Astrocyte of the spinal cord (primary cell): Measurements from ENCODE around the gene POU4F1.

Source experiments
- DNase-seq: peaks from one replicate; pipeline ENCODE4 v3.0.0; 2011; ENCODE audit warnings: low read depth, low spot score
- H3K4me3 ChIP-seq: 2 replicates; pipeline ENCODE4 v1.5.1; 2011; ENCODE audit warnings: low read depth, mild to moderate bottlenecking, low read length, moderate library complexity
- in situ Hi-C: cut with HindIII; loops from 2 replicates; pipeline ENCODE4 v1.10.0; 2017; ENCODE audit warnings: low sequenced_read_pairs
- TF ChIP-seq, protein P1 (sequence below): IDR thresholded peaks from 2 replicates; pipeline ENCODE4 v1.5.1; 2012; ENCODE audit warnings: low read depth, mild to moderate bottlenecking, low read length, inconsistent platforms

POU4F1 gene

DNA sequence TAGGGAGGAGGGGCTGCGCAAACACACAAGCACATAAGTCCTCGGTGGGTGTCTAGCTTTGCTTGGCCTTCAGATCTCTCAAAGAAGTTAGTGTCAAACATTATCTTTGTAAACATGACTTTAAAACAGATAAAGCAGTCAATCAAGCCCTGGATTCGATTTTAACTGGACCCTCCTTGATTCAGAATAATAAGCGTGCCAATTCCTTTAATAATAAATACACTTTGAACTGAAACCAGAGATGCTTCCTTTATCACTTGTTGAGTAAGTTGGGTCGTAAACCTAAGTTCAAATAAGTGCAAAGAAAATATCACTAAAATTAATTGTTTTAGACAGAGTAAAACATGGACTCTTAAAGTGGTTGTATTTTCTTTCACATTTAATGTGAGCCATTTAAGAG is 30.9 kb downstream of the POU4F1 start:
- in situ Hi-C loops = no loop called here

GRCh38 chr13:78569029-78569428 is 34.3 kb downstream of the POU4F1 start:
- H3K4me3 ChIP-seq = no peak overlapping the region
- no peak for DNase-seq
- TF ChIP-seq, protein P1, sequence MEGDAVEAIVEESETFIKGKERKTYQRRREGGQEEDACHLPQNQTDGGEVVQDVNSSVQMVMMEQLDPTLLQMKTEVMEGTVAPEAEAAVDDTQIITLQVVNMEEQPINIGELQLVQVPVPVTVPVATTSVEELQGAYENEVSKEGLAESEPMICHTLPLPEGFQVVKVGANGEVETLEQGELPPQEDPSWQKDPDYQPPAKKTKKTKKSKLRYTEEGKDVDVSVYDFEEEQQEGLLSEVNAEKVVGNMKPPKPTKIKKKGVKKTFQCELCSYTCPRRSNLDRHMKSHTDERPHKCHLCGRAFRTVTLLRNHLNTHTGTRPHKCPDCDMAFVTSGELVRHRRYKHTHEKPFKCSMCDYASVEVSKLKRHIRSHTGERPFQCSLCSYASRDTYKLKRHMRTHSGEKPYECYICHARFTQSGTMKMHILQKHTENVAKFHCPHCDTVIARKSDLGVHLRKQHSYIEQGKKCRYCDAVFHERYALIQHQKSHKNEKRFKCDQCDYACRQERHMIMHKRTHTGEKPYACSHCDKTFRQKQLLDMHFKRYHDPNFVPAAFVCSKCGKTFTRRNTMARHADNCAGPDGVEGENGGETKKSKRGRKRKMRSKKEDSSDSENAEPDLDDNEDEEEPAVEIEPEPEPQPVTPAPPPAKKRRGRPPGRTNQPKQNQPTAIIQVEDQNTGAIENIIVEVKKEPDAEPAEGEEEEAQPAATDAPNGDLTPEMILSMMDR = no peak
- in situ Hi-C loops = no loop called here

More for the DNA sequence above, 30.9 kb downstream of the POU4F1 start:
- DNase-seq = no peak
- TF ChIP-seq, protein P1 = no peak
- H3K4me3 ChIP-seq = no peak overlapping the region

- in situ Hi-C loops = no loop called here
- TF ChIP-seq, protein P1 = no peak
- no peak overlapping the region for H3K4me3 ChIP-seq
- no peak for DNase-seq
These were observed 36.7 kb downstream of the POU4F1 start for GRCh38 chr13:78566631-78567030.

DNA sequence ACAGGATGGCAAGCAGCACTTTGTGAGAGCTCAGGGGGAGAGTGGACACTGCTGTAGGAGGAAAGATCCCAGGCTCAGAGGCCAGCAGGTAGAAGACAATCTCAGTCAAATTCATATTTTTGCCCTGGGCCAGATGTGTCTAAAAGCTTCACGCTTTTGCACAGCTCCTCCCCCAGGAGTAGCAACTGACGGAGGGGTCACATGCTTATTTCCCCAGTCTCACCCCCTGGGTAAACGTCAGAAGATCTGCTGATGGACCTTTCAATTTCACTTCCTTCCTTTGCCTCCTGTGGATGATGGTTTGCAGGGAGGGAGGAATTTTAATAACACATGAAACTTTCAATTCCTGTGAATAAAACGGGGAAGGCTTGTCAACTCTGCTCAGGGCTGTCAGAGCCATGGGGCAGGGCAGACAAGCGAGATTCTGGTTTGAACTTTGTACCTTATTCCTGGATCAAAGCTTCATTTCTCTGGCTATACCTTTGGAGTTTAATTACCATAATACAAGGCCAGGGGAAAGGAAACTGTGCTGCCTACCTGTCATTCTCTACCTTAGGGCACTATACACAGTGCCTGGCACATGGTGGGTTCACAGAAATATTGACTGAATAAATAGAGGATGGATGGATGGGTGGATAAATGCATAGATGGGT is 41.0 kb downstream of the POU4F1 start:
- no peak overlapping the region for H3K4me3 ChIP-seq
- in situ Hi-C loops = no loop called here
- TF ChIP-seq, protein P1 = no peak
- DNase-seq = no peak
